Caco-2 (cell line): ENCODE results near the gene TGFBRAP1. TPM values are rescaled to one million over a fixed set of nuclear protein-coding genes. Genes with fewer than 3 reads are reported as not detected.

Source experiments
- BruUV-seq: library from RNA; stranded (reverse); fragments of 400-500 nt; replicated peaks from 2 replicates; lab custom pipeline; 2021; lab: Mats Ljungman, UMichigan
- CTCF ChIA-PET: fragments of 300-600 bp; sonication (Branson Sonifier 250); formaldehyde crosslinking; loops from one replicate; lab custom pipeline; 2022; ENCODE audit warnings: antibody characterized with exemption; lab: Charles Lee
- POLR2A ChIA-PET: fragments of 300-600 bp; sonication (Branson Sonifier 250); formaldehyde crosslinking; loops from one replicate; lab custom pipeline; 2022; ENCODE audit warnings: antibody characterized with exemption; lab: Charles Lee
- DNase-seq, 2 experiments: peaks; one replicate each; pipeline versions ENCODE4 v3.0.0 to v3.0.0-alpha.2; 2020 to 2022
- H3K27me3 ChIP-seq: replicated peaks from 2 replicates; pipeline ENCODE4 v1.6.0; 2011; ENCODE audit warnings: low read length; ENCODE audit not compliant: control insufficient read depth, insufficient read depth
- H3K36me3 ChIP-seq: 2 replicates; pipeline ENCODE4 v1.5.1; 2011; ENCODE audit warnings: low read length; ENCODE audit not compliant: control insufficient read depth, insufficient read depth
- H3K4me1 ChIP-seq: fragments of 250-450 bp; sonication (Bioruptor Pico); 2 replicates; pipeline ENCODE4 v1.5.1; 2020; ENCODE audit warnings: mild to moderate bottlenecking
- H3K4me3 ChIP-seq: 2 replicates; pipeline ENCODE4 v1.5.1; 2011; ENCODE audit warnings: low read depth, mild to moderate bottlenecking, control low read depth, low read length
- H3K9me3 ChIP-seq: fragments of 250-450 bp; sonication (Bioruptor Pico); 2 replicates; pipeline ENCODE4 v1.5.1; 2020; ENCODE audit warnings: mild to moderate bottlenecking, moderate library complexity
- H3K27ac Mint-ChIP-seq: one replicate; pipeline ENCODE4 v1.8.0; 2022; ENCODE audit warnings: mixed read lengths; ENCODE audit not compliant: unreplicated experiment
- H3K27me3 Mint-ChIP-seq: one replicate; pipeline ENCODE4 v1.8.0; 2022; ENCODE audit warnings: mixed read lengths; ENCODE audit not compliant: insufficient read depth, unreplicated experiment
- H3K36me3 Mint-ChIP-seq: one replicate; pipeline ENCODE4 v1.8.0; 2022; ENCODE audit warnings: mild to moderate bottlenecking, mixed read lengths; ENCODE audit not compliant: insufficient read depth, unreplicated experiment
- H3K4me1 Mint-ChIP-seq: one replicate; pipeline ENCODE4 v1.8.0; 2022; ENCODE audit warnings: low read depth, mixed read lengths; ENCODE audit not compliant: unreplicated experiment
- H3K4me3 Mint-ChIP-seq: one replicate; pipeline ENCODE4 v1.8.0; 2022; ENCODE audit warnings: mild to moderate bottlenecking, moderate library complexity, mixed read lengths; ENCODE audit not compliant: unreplicated experiment
- H3K9me3 Mint-ChIP-seq: one replicate; pipeline ENCODE4 v1.8.0; 2022; ENCODE audit warnings: mixed read lengths; ENCODE audit not compliant: unreplicated experiment
- CTCF ChIP-seq, 2 experiments: fragments of 200-600 bp in 1 of 2; IDR thresholded peaks; 1 replicate in 1 of 2; 2 replicates in 1 of 2; pipeline versions ENCODE4 v1.5.1 to v1.8.0; 2011 to 2022; ENCODE audit warnings: antibody characterized with exemption in 1 of 2, control low read depth in 1 of 2, inconsistent platforms in 1 of 2, low read depth in 1 of 2, low read length in 1 of 2, mild to moderate bottlenecking in 1 of 2, moderate library complexity in 1 of 2; ENCODE audit not compliant: insufficient read depth in 1 of 2, severe bottlenecking in 1 of 2, unreplicated experiment in 1 of 2
- intact Hi-C: fragments of 100-400 bp; cut with micrococcal nuclease; formaldehyde crosslinking; loops from one replicate; pipeline ENCODE4 v1.10.0; 2022; ENCODE audit not compliant: unreplicated experiment
- total RNA-seq: library from RNA; stranded (reverse); gene quantifications from 2 replicates; pipeline ENCODE4 v1.2.3, GENCODE V29; 2022

TGFBRAP1 gene
- total RNA-seq, 1 experiment from 2014 or later = 26.0 TPM

GRCh38 chr2:105376010-105376409 lies 46.5 kb upstream of the TGFBRAP1 start:
- no peak overlapping the region for H3K4me3 Mint-ChIP-seq
- POLR2A ChIA-PET = interaction anchor here (0.7 kb wide), 1 partner anchor 102 kb away, joined by 3 read pairs; no protein-coding TSS in a partner anchor
- no TSS peak for BruUV-seq
- CTCF ChIA-PET = no interaction called here
- peaks cover 46% of the 10 kb centered on the region for H3K4me1 ChIP-seq
- H3K36me3 ChIP-seq = no peaks in the 10 kb centered on the region
- no peaks in the 10 kb centered on the region for H3K27me3 ChIP-seq
- H3K4me1 Mint-ChIP-seq = peaks cover 27% of the 10 kb centered on the region
- H3K36me3 Mint-ChIP-seq = peaks cover 58% of the 10 kb centered on the region
- H3K4me3 ChIP-seq = no peak overlapping the region
- no peaks in the 10 kb centered on the region for H3K9me3 ChIP-seq
- H3K27ac Mint-ChIP-seq = no peak overlapping the region
- no peak for TF ChIP-seq CTCF (IDR thresholded peaks at IDR 0.05; ENCODE audit: insufficient read depth in 1 of 2, low read depth in 1 of 2, low read length in 1 of 2, severe bottlenecking in 1 of 2, unreplicated experiment in 1 of 2)
- DNase-seq = no peak
- H3K27me3 Mint-ChIP-seq = no peaks in the 10 kb centered on the region
- no peaks in the 10 kb centered on the region for H3K9me3 Mint-ChIP-seq
- intact Hi-C loops = no loop called here

GRCh38 chr2:105375001-105375561 lies 45.5 kb upstream of the TGFBRAP1 start:
- no peak for DNase-seq
- peaks cover 55% of the 10 kb centered on the region for H3K36me3 Mint-ChIP-seq
- POLR2A ChIA-PET = no interaction called here
- CTCF ChIA-PET = no interaction called here
- Histone ChIP-seq H3K27me3 (no peaks in the 10 kb centered on the region), H3K36me3 (no peaks in the 10 kb centered on the region), H3K9me3 (no peaks in the 10 kb centered on the region), H3K4me1 (peaks cover 46% of the 10 kb centered on the region), H3K4me3 (no peak overlapping the region)
- H3K27me3 Mint-ChIP-seq = no peaks in the 10 kb centered on the region
- BruUV-seq = no TSS peak
- no peaks in the 10 kb centered on the region for H3K9me3 Mint-ChIP-seq
- intact Hi-C loops = no loop called here
- peaks cover 24% of the 10 kb centered on the region for H3K4me1 Mint-ChIP-seq
- H3K4me3 Mint-ChIP-seq = no peak overlapping the region
- peak overlapping the region; percentile 72 for H3K27ac Mint-ChIP-seq
- no peak for TF ChIP-seq CTCF (IDR thresholded peaks at IDR 0.05; ENCODE audit: insufficient read depth in 1 of 2, low read depth in 1 of 2, low read length in 1 of 2, severe bottlenecking in 1 of 2, unreplicated experiment in 1 of 2)

- CTCF ChIA-PET = interaction anchor here (0.7 kb wide), 1 partner anchor 147 kb away, joined by 3 read pairs; no protein-coding TSS in a partner anchor
Measured at GRCh38 chr2:105373895-105374401, 44.4 kb upstream of the TGFBRAP1 start.

More at GRCh38 chr2:105373895-105374401, 44.4 kb upstream of the TGFBRAP1 start:
- Mint-ChIP-seq H3K9me3 (no peaks in the 10 kb centered on the region), H3K4me1 (peaks cover 25% of the 10 kb centered on the region), H3K4me3 (no peak overlapping the region), H3K27ac (peak overlapping the region; percentile 72), H3K36me3 (peaks cover 60% of the 10 kb centered on the region), H3K27me3 (no peaks in the 10 kb centered on the region)
- POLR2A ChIA-PET = no interaction called here
- intact Hi-C loops = no loop called here
- Histone ChIP-seq H3K4me1 (peaks cover 39% of the 10 kb centered on the region), H3K9me3 (no peaks in the 10 kb centered on the region), H3K4me3 (no peak overlapping the region), H3K27me3 (no peaks in the 10 kb centered on the region), H3K36me3 (no peaks in the 10 kb centered on the region)
- no peak for TF ChIP-seq CTCF (IDR thresholded peaks at IDR 0.05; ENCODE audit: insufficient read depth in 1 of 2, low read depth in 1 of 2, low read length in 1 of 2, severe bottlenecking in 1 of 2, unreplicated experiment in 1 of 2)
- no TSS peak for BruUV-seq
- no peak for DNase-seq
